GM12891 (cell line): ENCODE data around the gene ZNF827.

Experiments
- PAX5 ChIP-seq: IDR thresholded peaks from 2 replicates; pipeline ENCODE4 v1.6.1; 2011; ENCODE audit warnings: low read length, moderate library complexity, mild to moderate bottlenecking; ENCODE audit not compliant: insufficient read depth, severe bottlenecking
- POLR2A ChIP-seq: IDR thresholded peaks from 2 replicates; pipeline ENCODE4 v1.6.1; 2011; ENCODE audit warnings: low read depth, low read length, control low read depth

GRCh38 chr4:145939856-145940255 is 1.2 kb upstream of the ZNF827 start:
- TF ChIP-seq POLR2A (no peak), PAX5 (no peak)
